GM12878 (cell line): ENCODE results near the gene CDC25A. TPM values are rescaled to one million over a fixed set of nuclear protein-coding genes. Genes with fewer than 3 reads are reported as not detected.
"Not testable (repeated sequence)": the region's sequence is repeated elsewhere in the genome, so short reads cannot be mapped to it uniquely, and the experiment has no call there.

Experiments used
- ATAC-seq: fragments of 200-7000 bp; cut with Tn5 transposase; 3 replicates; pipeline ENCODE4 v1.9.1; 2020; ENCODE audit warnings: mild to moderate bottlenecking, moderate library complexity
- BruUV-seq: library from RNA; stranded (reverse); fragments of 400-500 nt; replicated peaks from 2 replicates; lab custom pipeline; 2021; lab: Mats Ljungman, UMichigan
- CTCF ChIA-PET: fragments of 300-600 bp; sonication (Branson Sonifier 250); formaldehyde crosslinking; extraction: SDS; loops from one replicate; lab custom pipeline; 2021; ENCODE audit warnings: inconsistent platforms; lab: Yijun Ruan, JAX
- POLR2A ChIA-PET: fragments of 350-600 bp; formaldehyde crosslinking; extraction: SDS; loops from one replicate; lab custom pipeline; 2021; ENCODE audit warnings: inconsistent platforms; lab: Charles Lee
- RAD21 ChIA-PET: fragments of 300-600 bp; sonication (Branson Sonifier 250); formaldehyde crosslinking; loops from one replicate; lab custom pipeline; 2023; ENCODE audit warnings: antibody characterized with exemption; ENCODE audit not compliant: unreplicated experiment; lab: Charles Lee
- SMC1A ChIA-PET: fragments of 300-600 bp; sonication (Branson Sonifier 250); formaldehyde crosslinking; loops from one replicate; lab custom pipeline; 2023; ENCODE audit not compliant: unreplicated experiment, uncharacterized antibody; lab: Charles Lee
- DNase-seq: peaks from one replicate; pipeline ENCODE4 v3.0.0-alpha.2; 2011; ENCODE audit warnings: low read depth, low spot score
- FAIRE-seq: peaks from 3 replicates; lab custom pipeline; 2011; peaks lifted over from hg19 to GRCh38; lab: Jason Lieb, UNC
- H2AFZ ChIP-seq: 2 replicates; pipeline ENCODE4 v1.6.0; 2011; ENCODE audit warnings: low read depth, low read length, control low read depth; ENCODE audit not compliant: control insufficient read depth
- H3K27ac ChIP-seq: 2 replicates; pipeline ENCODE4 v1.5.1; 2011; ENCODE audit warnings: control low read depth; ENCODE audit not compliant: control insufficient read depth, insufficient read depth
- H3K27me3 ChIP-seq, 2 experiments: replicated peaks in 1 of 2; 2 replicates each; pipeline versions ENCODE4 v1.6.0 to v1.6.1; 2011; ENCODE audit warnings: low read length in 1 of 2; ENCODE audit not compliant: control insufficient read depth in 2 of 2, insufficient read depth in 2 of 2
- H3K36me3 ChIP-seq, 2 experiments: 2 replicates each; pipeline ENCODE4 v1.5.1; 2011; ENCODE audit warnings: low read length in 1 of 2; ENCODE audit not compliant: control insufficient read depth in 2 of 2, insufficient read depth in 2 of 2
- H3K4me1 ChIP-seq: 2 replicates; pipeline ENCODE4 v1.6.1; 2011; ENCODE audit warnings: mild to moderate bottlenecking, low read length, moderate library complexity, mixed read lengths; ENCODE audit not compliant: control insufficient read depth, insufficient read depth
- H3K4me2 ChIP-seq: 2 replicates; pipeline ENCODE4 v1.6.0; 2011; ENCODE audit warnings: control low read depth; ENCODE audit not compliant: control insufficient read depth, insufficient read depth
- H3K4me3 ChIP-seq: fragments of 200-600 bp; sonication (generic); 2 replicates; pipeline ENCODE4 v1.5.1; 2016
- H3K79me2 ChIP-seq: 2 replicates; pipeline ENCODE4 v1.6.0; 2011; ENCODE audit warnings: low read length; ENCODE audit not compliant: control insufficient read depth, insufficient read depth
- H3K9ac ChIP-seq: 2 replicates; pipeline ENCODE4 v1.8.0; 2011; ENCODE audit warnings: low read length, control low read depth, mixed read lengths; ENCODE audit not compliant: control insufficient read depth, insufficient read depth
- H3K9me3 ChIP-seq: replicated peaks from 3 replicates; pipeline ENCODE4 v1.5.1; 2011; ENCODE audit warnings: mild to moderate bottlenecking, low read length; ENCODE audit not compliant: control insufficient read depth, insufficient read depth
- H4K20me1 ChIP-seq: 2 replicates; pipeline ENCODE4 v1.6.0; 2011; ENCODE audit not compliant: control insufficient read depth, insufficient read depth
- BCL3 ChIP-seq: IDR thresholded peaks from 2 replicates; pipeline ENCODE4 v1.6.1; 2011; ENCODE audit warnings: borderline replicate concordance, low read depth, mild to moderate bottlenecking, moderate library complexity, low read length; ENCODE audit not compliant: insufficient read depth, poor library complexity, severe bottlenecking
- CEBPZ ChIP-seq: fragments of 150-350 bp; IDR thresholded peaks from 2 replicates; pipeline ENCODE4 v1.6.1; 2016; ENCODE audit warnings: low read depth, low read length
- HCFC1 ChIP-seq: fragments of 150-350 bp; IDR thresholded peaks from 2 replicates; pipeline ENCODE4 v1.6.1; 2014; ENCODE audit warnings: low read length
- IRF3 ChIP-seq: fragments of 450-650 bp; IDR thresholded peaks from 2 replicates; pipeline ENCODE4 v1.6.1; 2014; ENCODE audit warnings: mild to moderate bottlenecking
- SIN3A ChIP-seq: IDR thresholded peaks from 2 replicates; pipeline ENCODE4 v1.6.1; 2012; ENCODE audit warnings: low read depth, low read length, improper control_type of control experiment
- STAT1 ChIP-seq: fragments of 450-650 bp; conservative IDR thresholded peaks from 2 replicates; pipeline ENCODE4 v1.6.1; 2014; ENCODE audit warnings: antibody characterized with exemption, mild to moderate bottlenecking
- TARDBP ChIP-seq: IDR thresholded peaks from 2 replicates; pipeline ENCODE4 v1.6.1; 2016; ENCODE audit warnings: borderline replicate concordance
- ZBED1 ChIP-seq: IDR thresholded peaks from 2 replicates; pipeline ENCODE4 v1.6.1; 2016; ENCODE audit warnings: borderline replicate concordance
- ZBTB33 ChIP-seq: fragments of 450-650 bp; IDR thresholded peaks from 2 replicates; pipeline ENCODE4 v1.6.1; 2017; ENCODE audit warnings: mild to moderate bottlenecking
- ZNF24 ChIP-seq: fragments of 450-650 bp; IDR thresholded peaks from 2 replicates; pipeline ENCODE4 v1.6.1; 2017; ENCODE audit warnings: antibody characterized with exemption, mild to moderate bottlenecking
- WGBS: methylation state at CpG from one replicate; pipeline ENCODE4 v1.1.6; 2016; ENCODE audit warnings: low lambda C conversion rate; ENCODE audit not compliant: insufficient replicate concordance, insufficient coverage; ENCODE audit errors: missing lambda C conversion rate; 5-methylcytosine and 5-hydroxymethylcytosine counted together
- in situ Hi-C: fragments of 300-500 bp; cut with MboI; formaldehyde crosslinking; loops from 9 replicates; pipeline ENCODE4 v1.14.3; 2018; ENCODE audit warnings: mixed read lengths
- intact Hi-C: fragments of 100-400 bp; cut with micrococcal nuclease; formaldehyde crosslinking; loops from one replicate; pipeline ENCODE4 v1.14.2; 2022; ENCODE audit not compliant: unreplicated experiment
- polyA plus RNA-seq, 11 experiments: library from polyadenylated mRNA; depleted of rRNA in 4 of 11; unstranded in 6 of 11; stranded (reverse) in 5 of 11; fragments of >200 nt; fragmentation: Nextera tagmentation in 4 of 11; fragmentation: Illumina TruSeq in 1 of 11; extraction: Ambion mirVana in 4 of 11; extraction: Trizol in 1 of 11; gene quantifications; 1 replicate in 1 of 11; 2 replicates in 10 of 11; pipeline versions ENCODE4 v1.2.1 to v1.2.3, GENCODE V29; 2011 to 2016; ENCODE audit warnings: inconsistent platforms in 2 of 11, missing spikeins in 2 of 11, low read depth in 1 of 11
- total RNA-seq, 4 experiments: library from RNA; depleted of rRNA in 3 of 4; stranded (reverse); fragments of >200 nt in 3 of 4; fragmentation: Illumina TruSeq in 1 of 4; extraction: Trizol in 1 of 4; gene quantifications; 2 replicates each; pipeline versions ENCODE4 v1.2.1 to v1.2.3, GENCODE V29; 2013 to 2021

CDC25A gene
- total and polyA plus RNA-seq, 10 of the 15 experiments (the other 5 are each of a cell fraction or from before 2014, with no cell fraction given): 2.9 to 36.6 (median 26.9) TPM

GRCh38 chr3:48210534-48210933, 22.3 kb upstream of the CDC25A start:
- H3K27ac ChIP-seq, H3K79me2 ChIP-seq, SMC1A ChIA-PET, H2AFZ ChIP-seq, BruUV-seq, RAD21 ChIA-PET, H3K27me3 ChIP-seq, H3K9ac ChIP-seq, DNase-seq, H3K4me2 ChIP-seq, H3K9me3 ChIP-seq, POLR2A ChIA-PET, intact Hi-C loops, H3K4me1 ChIP-seq, H3K4me3 ChIP-seq, ATAC-seq, CTCF ChIA-PET, FAIRE-seq, H4K20me1 ChIP-seq, in situ Hi-C loops, H3K36me3 ChIP-seq: not testable (repeated sequence)
- WGBS: 99% methylated on average over 24 of the region's 48 CpGs

GRCh38 chr3:48209445-48209844, 21.2 kb upstream of the CDC25A start:
- intact Hi-C loops: no loop called here
- ChIA-PET RAD21 (no interaction called here), POLR2A (no interaction called here), CTCF (no interaction called here), SMC1A (no interaction called here)
- H3K4me2 ChIP-seq: no peak overlapping the region
- no peaks in the 10 kb centered on the region for H4K20me1 ChIP-seq
- ATAC-seq: no peak
- no peak overlapping the region for H3K27ac ChIP-seq
- no TSS peak for BruUV-seq
- H3K79me2 ChIP-seq: no peaks in the 10 kb centered on the region
- no peak overlapping the region for H2AFZ ChIP-seq
- H3K27me3 ChIP-seq: no peaks in the 10 kb centered on the region; a peak in 1 of 4 replicates
- FAIRE-seq: no peak
- DNase-seq: no peak
- H3K4me1 ChIP-seq: no peaks in the 10 kb centered on the region
- no peak overlapping the region for H3K9ac ChIP-seq
- no peak overlapping the region for H3K4me3 ChIP-seq
- no peaks in the 10 kb centered on the region for H3K9me3 ChIP-seq
- 92% methylated on average over 4 of the region's 4 CpGs for WGBS
- in situ Hi-C loops: no loop called here
- no peaks in the 10 kb centered on the region for H3K36me3 ChIP-seq
- TF ChIP-seq CEBPZ (no peak), ZNF24 (no peak), SIN3A (no peak), TARDBP (no peak), ZBTB33 (no peak), HCFC1 (no peak), BCL3 (no peak), STAT1 (no peak), ZBED1 (no peak), IRF3 (no peak)
